Hematopoietic multipotent progenitor cell treated with erythropoietin and hydrocortisone succinate and interleukin-3 and kit ligand, for 8 days (in vitro differentiated cells): ENCODE data around the gene TXNDC8.

ENCODE experiments used
- DNase-seq: peaks from one replicate; pipeline ENCODE4 v3.0.0-alpha.2; 2015

Gene TXNDC8

DNA sequence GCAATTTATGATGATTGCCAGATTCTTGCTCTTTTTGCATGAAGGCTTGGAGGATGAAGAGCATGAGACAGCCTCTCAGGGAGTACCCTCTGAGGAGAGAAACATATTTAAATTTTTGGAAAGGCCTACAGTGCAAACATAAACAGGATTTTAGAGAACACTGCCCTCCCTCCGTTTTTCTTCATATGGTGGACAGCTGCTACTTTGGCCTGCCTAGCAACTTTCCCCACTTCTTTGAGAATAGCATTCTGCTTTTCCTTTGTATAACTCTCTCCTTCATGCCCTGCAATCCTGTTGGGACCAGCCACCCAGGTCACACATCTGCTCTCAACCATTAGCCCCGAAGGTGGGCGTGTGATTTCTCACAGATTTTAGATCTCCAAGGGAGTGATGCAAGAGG is 60.9 kb downstream of the TXNDC8 start:
- DNase-seq: no peak

DNA sequence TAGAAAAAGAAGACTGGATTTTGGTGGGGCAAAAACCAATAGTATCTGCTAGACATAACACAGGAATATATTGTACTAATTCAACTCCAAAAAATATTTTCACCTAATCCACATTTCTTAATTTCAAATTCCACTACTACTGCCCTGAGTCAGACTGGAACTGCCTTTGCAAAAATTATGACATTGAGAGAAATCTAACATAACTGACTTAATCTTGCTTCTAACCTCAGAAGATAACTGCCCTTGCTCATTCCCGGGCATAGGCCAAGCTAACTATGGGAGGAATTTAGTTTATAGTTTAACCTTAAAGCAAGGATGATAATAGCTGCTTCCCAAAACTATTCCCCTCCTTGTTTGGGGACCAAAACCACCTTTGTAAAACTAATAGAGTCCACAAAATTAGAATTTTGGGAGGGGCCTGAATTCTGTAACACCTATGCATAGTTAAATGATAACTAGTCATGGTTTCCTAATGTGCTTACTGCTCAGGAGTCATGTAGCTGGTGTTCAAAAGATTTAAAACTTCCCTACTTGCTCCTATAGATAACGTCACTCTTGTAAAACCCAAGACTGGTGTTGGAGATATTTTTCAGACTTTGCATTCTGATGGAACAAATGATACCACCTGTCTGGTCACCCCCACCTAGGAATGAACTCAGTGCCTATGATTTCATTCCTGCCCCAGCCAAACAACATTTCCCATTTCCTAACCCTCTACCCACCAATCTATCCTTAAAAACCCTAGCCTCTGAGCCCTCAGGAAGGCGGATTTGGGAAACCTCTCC is 67.3 kb downstream of the TXNDC8 start:
- no peak for DNase-seq

DNA sequence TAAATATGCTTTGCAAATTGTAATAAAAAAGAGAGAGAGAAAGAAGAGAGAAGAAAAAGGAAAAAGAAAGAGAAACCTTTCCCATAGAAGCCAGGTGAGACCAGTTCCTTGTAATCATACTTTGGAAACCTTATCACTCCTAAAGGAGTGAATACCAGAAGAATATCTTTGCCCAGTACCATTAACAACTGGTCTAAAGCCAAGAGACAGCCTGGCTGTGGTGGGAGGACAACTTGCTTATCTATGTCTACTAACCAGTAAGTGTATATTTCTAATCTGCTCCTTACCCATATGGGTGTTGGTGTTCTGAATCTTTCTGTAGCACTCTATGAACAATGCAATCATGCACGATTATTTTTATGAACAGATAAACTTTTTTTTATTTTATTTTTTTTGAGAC is 70.9 kb downstream of the TXNDC8 start:
- peak; percentile 87 for DNase-seq

DNA sequence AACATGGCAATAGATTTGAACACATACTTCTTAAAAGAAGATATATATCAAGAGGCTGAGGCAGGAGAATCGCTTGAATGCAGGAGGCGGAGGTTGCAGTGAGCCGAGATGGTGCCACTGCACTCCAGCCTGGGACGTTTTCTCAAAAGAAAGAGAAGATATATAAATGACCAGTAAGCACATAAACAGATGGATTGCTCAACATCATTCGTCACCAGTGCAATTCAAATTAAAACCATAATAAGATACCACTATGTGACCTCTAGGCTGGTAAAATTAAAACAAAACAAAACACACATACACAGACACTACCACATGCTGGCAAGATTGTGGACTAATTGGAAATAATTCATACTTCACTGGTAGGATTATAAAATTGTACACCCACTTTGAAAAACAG is 76.0 kb downstream of the TXNDC8 start:
- no peak for DNase-seq

DNA sequence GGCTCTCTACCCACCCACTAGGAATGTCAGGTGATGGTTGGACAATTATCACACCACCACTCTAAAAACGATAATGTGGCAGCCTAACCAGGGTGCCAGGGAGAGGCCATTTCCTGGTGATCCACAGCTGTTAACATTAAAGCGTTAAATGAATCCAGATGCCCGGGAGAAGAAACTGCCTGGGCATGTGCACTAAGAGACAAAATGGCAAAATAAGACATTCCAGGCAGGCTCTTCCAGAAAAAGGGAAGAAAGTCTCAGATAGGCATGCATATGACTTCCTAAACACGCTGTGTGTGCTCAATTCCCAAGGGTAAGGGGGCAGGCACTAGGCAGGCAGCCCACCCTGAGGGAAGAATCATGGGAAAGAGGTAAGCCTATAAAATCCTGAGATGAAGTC is 76.8 kb downstream of the TXNDC8 start:
- no peak for DNase-seq

DNA sequence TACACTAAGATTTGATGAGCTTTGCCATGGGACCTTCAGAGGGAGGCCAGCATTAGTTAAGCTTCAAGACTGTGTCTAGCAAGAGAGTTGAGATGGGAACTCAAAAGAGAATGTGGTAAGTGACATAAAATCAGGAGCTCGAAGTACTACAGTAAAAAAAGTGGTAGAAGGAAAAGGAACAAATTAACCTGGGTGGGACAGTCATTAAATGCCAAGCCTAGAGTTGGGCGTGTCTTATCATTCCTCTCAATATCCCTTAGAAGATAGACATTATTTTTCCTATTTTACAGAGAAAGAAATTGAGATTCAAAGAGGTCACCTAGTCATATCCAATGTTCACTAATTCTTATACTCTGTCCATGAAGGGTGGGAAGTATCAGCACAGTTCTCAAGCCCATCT is 78.1 kb downstream of the TXNDC8 start:
- DNase-seq: no peak

DNA sequence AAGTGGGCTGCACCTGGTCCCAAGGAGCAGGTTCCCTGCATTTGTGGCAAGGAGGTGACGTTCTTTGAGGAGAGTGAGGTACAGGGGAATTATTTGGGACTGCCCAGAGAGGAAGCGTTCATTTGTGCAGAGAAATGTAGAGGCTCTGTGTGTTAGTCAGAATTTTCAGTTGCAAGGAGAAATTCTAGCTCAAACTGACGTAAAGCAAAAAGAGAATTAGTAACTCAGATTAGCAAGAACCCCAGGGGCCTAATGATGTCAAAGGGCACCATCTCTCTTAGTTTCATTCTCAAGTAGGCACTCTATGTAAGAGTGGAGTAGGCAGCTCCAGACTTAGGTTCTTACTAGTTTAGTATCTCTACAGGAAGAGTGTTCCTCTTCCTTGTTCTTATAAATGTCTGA is 79.0 kb downstream of the TXNDC8 start:
- no peak for DNase-seq

DNA sequence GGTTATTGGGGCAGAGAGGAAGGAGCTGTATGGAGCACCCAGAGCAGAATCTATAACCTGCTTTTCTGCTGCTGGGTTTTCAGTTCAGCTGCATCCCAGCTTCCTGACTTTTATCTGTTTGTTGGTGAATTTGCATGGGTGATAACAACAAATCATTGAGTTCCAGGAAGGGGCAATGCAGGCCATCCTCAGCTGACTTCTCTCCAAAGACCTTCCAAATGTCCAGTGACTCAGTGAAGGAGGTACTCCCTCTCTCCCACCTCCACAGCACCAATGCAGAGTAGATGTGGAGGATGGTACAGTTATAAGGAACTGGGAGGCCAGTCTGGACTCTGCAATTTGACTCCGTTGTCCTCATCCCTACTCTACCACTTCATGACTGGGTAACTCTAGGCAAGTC is 79.7 kb downstream of the TXNDC8 start:
- DNase-seq: peak; percentile 32

DNA sequence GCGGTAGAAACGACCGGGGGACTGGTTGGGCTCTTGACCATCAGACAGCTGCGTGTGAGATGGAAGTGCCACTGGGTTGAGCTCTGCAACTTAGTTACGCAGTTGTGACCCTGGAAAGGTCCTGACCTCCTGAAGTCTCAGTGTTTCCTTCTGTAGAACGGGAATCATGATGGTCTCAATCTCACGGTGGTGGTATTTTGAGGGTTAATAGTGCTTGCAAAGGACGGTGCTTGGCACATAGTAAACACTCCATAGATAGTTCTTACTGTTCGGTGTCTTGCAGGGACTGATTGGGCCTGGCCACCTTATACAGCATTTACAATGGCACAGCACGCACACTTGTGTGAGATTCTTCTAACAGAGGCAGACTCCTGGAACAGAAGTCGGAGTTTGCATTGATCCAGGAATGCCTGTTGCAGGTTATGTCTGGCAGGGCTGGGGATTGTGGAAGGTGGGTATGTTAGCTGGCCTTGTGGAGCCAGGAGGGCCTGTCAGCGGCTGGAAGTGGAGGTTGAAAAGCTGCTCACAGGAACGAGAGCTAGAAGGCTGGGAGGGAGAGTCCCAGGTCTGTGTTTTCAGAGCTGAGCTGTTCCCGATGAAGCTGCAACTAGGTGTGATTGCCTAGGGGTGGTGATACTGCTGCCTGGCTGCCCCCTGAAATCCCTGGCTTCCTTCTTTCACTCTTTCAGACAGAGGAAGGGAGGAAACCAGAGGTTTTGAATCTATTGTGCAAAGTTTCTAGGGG is 80.4 kb downstream of the TXNDC8 start:
- DNase-seq: no peak

DNA sequence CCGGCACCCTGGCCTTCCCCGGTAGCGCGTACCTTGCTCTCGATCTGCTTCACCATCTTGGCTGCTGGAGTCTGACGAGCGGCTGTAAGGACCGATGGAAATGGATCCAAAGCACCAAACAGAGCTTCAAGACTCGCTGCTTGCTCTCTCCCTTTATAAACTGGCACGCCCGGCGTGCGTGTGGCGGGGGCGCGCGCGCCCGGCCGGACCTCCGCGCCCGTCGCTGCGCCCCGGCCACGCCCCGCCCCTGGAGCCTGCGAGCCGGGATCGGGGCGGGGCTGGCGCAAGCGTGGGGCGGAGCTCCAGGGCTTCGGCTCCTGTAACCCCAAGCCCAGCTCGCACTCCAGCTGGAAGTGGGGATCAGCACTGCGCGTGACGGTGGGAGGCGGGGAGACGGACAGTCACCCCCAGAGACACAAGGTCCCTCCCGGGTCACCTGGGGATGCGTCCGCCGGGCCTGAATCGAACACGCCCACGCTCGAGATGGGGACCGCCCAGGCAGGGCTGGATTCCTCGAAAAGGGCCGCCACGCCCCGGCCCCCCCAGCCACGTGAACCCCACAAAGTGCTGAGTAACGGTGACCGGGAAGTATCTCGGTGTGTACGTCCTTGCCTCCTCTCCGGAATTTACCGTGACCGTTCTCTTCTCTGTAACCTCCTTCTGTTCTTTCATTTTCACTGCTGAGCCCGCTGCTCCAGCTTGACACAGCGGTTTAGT is 81.1 kb downstream of the TXNDC8 start, which contains the start of gene TXN:
TSS of gene TXN (minus strand) at position 128 of the 717 bp plus-strand sequence. CDS start at position 56, 72 bp downstream.
- DNase-seq: peak; percentile 97

DNA sequence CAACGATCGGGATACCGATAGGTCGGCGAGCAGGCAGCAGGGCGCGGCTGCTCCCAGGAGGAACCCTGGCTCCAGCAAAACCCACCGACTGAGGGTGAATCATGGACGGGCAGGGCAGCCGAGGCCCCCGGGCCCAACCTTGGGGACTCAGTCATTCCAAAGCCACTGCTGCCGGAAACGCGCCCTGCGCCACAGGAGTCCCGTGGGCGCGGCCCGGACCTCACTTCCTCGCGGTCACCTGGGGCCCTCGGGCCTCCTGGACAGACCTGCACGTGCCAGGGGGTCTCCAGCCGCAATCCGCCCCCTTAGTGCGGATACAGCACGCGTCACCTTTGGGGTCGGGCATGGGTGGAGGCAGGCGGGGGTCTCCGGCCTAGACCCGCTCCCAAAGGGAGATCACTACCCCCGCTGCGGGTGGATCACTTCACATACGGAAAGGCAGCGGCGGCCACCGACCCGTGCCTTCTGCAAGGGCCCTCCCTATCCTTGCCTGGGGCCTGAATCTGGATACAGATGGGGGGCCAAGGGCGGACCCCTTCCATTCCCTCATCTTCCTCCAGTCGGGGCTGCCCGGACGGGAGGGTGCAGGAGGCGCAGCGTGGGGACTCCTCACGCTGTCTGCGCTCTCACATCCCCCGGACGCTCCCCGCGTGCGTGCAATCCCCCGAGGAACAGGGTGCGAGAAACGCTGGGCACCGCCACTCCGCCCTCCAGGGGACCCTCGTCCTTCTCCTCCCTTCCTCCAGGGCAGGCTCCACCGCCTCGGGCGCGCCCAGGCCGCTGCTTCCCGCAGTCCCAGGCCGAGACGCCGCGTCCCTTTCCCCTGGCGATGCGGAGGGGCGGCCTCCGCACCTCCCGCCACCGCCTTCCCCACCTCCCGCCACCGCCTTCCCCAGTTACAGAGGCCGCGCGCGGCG is 81.9 kb downstream of the TXNDC8 start:
- DNase-seq: peak; percentile 46

DNA sequence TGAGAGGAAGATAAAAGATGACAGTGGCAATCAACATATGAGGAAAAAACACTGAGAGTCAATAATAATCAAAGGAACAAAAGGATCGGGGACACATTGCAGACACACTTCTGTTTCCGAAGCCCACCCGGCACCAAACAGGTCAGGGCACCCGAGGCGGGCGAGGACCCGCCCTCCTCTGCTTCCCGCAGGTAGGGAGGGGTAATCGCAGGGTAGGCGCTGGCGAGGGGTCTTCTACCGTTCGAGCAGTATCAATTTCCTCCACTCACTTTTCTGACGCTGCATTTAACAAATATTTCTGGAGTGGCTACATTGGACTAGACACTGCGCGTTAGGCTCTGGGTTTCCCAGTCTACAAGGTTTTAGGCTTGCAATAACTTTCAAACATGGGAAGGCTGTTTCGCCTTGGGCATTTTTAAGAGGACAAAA is 82.6 kb downstream of the TXNDC8 start:
- no peak for DNase-seq

DNA sequence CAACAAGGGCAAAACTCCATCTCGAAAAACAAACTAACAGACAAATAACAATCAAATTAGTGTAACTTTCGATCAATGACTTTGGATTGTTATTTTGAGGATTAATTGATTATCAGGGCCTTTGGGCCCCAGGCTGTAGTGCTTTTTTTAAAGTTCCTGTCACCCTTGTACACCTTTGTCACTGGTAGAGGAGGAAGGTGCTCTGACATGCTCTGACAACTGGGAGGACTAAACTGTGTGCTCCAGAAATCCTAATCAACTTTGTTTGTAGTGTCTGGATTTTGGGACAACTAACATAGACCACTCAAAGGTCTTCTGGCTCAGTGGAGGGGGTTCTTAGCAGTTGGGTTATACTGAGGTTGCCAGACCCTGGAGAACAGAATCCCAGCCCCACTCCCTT is 83.2 kb downstream of the TXNDC8 start:
- no peak for DNase-seq
